SK-N-SH treated with all-trans-retinoic acid at 6 μM for 48 hours (cell line): ENCODE data around the gene CLEC4D.

Experiments
- ATAC-seq: fragments of 200-7000 bp; cut with Tn5 transposase; 3 replicates; pipeline ENCODE4 v1.9.1; 2020; ENCODE audit warnings: mild to moderate bottlenecking, moderate library complexity
- ARNTL ChIP-seq: fragments of 450-650 bp; formaldehyde crosslinking; IDR thresholded peaks from 2 replicates; pipeline ENCODE4 v1.5.0; 2020; ENCODE audit warnings: low read depth, mild to moderate bottlenecking, moderate library complexity, borderline replicate concordance
- BACH2 ChIP-seq: fragments of 250-450 bp; sonication (Bioruptor Pico); IDR thresholded peaks from 2 replicates; pipeline ENCODE4 v1.9.0; 2021; ENCODE audit warnings: mild to moderate bottlenecking, borderline replicate concordance
- ESRRG ChIP-seq: fragments of 250-450 bp; sonication (Bioruptor Pico); IDR thresholded peaks from 2 replicates; pipeline ENCODE4 v1.6.1; 2021; ENCODE audit warnings: mild to moderate bottlenecking
- GLIS3 ChIP-seq: fragments of 250-450 bp; sonication (Bioruptor Pico); IDR thresholded peaks from 2 replicates; pipeline ENCODE4 v1.5.0; 2020; ENCODE audit warnings: mild to moderate bottlenecking, moderate library complexity
- ISL1 ChIP-seq: fragments of 250-450 bp; sonication (Bioruptor Pico); IDR thresholded peaks from 2 replicates; pipeline ENCODE4 v2.1.2; 2022; ENCODE audit warnings: mild to moderate bottlenecking, moderate library complexity
- PPARA ChIP-seq: fragments of 250-450 bp; sonication (Bioruptor Pico); IDR thresholded peaks from 2 replicates; pipeline ENCODE4 v1.5.0; 2020; ENCODE audit warnings: mild to moderate bottlenecking, borderline replicate concordance
- RARB ChIP-seq: fragments of 250-450 bp; sonication (Bioruptor Pico); IDR thresholded peaks from 2 replicates; pipeline ENCODE4 v1.8.0; 2021; ENCODE audit warnings: mild to moderate bottlenecking, moderate library complexity
- SNAI2 ChIP-seq: fragments of 250-450 bp; sonication (Bioruptor Pico); IDR thresholded peaks from 2 replicates; pipeline ENCODE4 v1.5.0; 2020; ENCODE audit warnings: mild to moderate bottlenecking, moderate library complexity
- TCF4 ChIP-seq: fragments of 250-450 bp; sonication (Bioruptor Pico); IDR thresholded peaks from 2 replicates; pipeline ENCODE4 v1.8.0; 2021; ENCODE audit warnings: mild to moderate bottlenecking, moderate library complexity, borderline replicate concordance
- TOX ChIP-seq: fragments of 250-450 bp; sonication (Bioruptor Pico); IDR thresholded peaks from 2 replicates; pipeline ENCODE4 v1.8.0; 2021; ENCODE audit warnings: mild to moderate bottlenecking, moderate library complexity, borderline replicate concordance
- ZC3H10 ChIP-seq: fragments of 250-450 bp; sonication (Bioruptor Pico); IDR thresholded peaks from 2 replicates; pipeline ENCODE4 v1.5.1; 2021; ENCODE audit warnings: mild to moderate bottlenecking, moderate library complexity
- ZFP3 ChIP-seq: fragments of 250-450 bp; sonication (Bioruptor Pico); IDR thresholded peaks from 2 replicates; pipeline ENCODE4 v1.5.0; 2020; ENCODE audit warnings: mild to moderate bottlenecking, moderate library complexity
- ZFP30 ChIP-seq: fragments of 450-650 bp; formaldehyde crosslinking; IDR thresholded peaks from 2 replicates; pipeline ENCODE4 v1.5.0; 2022; ENCODE audit warnings: mild to moderate bottlenecking, moderate library complexity
- ZNF565 ChIP-seq: fragments of 450-650 bp; formaldehyde crosslinking; conservative IDR thresholded peaks from 2 replicates; pipeline ENCODE4 v1.5.0; 2020; ENCODE audit warnings: low read depth, mild to moderate bottlenecking, moderate library complexity
- ZNF8 ChIP-seq: fragments of 450-650 bp; formaldehyde crosslinking; IDR thresholded peaks from 2 replicates; pipeline ENCODE4 v1.5.0; 2020; ENCODE audit warnings: mild to moderate bottlenecking, moderate library complexity
- TF ChIP-seq, protein P1 (sequence below): fragments of 250-450 bp; sonication (Bioruptor Pico); IDR thresholded peaks from 2 replicates; pipeline ENCODE4 v1.5.1; 2021; ENCODE audit warnings: mild to moderate bottlenecking, moderate library complexity
- TF ChIP-seq, protein P2 (sequence below): fragments of 250-450 bp; sonication (Bioruptor Pico); IDR thresholded peaks from 2 replicates; pipeline ENCODE4 v1.5.0; 2020; ENCODE audit warnings: mild to moderate bottlenecking, moderate library complexity
- TF ChIP-seq, protein P3 (sequence below): fragments of 250-450 bp; sonication (Bioruptor Pico); IDR thresholded peaks from 2 replicates; pipeline ENCODE4 v1.8.0; 2021; ENCODE audit warnings: low read depth, mild to moderate bottlenecking, moderate library complexity, borderline replicate concordance
- TF ChIP-seq, protein P4 (sequence below): fragments of 250-450 bp; sonication (Bioruptor Pico); IDR thresholded peaks from 2 replicates; pipeline ENCODE4 v1.5.1; 2020; ENCODE audit warnings: low read depth, mild to moderate bottlenecking, moderate library complexity
- TF ChIP-seq, protein P5 (sequence below): fragments of 250-450 bp; sonication (Bioruptor Pico); IDR thresholded peaks from 2 replicates; pipeline ENCODE4 v1.8.0; 2020; ENCODE audit warnings: mild to moderate bottlenecking, moderate library complexity, borderline replicate concordance

Gene CLEC4D

DNA sequence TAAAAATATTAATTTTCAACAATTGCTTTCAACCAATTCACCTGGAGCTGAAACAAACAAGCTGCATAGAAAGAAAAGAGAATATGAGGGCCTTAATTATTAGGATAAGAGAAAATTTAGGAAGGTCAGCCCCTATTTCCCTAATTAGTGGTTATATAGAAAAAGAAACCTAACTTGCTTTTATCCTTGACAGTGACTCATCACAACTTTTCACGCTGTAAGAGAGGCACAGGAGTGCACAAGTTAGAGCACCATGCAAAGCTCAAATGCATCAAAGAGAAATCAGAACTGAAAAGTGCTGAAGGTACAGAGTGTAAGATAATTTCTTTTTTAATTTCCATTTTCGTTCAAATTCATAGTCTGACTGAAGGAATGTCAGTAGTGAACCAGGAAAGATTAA is 4.7 kb downstream of the CLEC4D start:
- TF ChIP-seq ZNF8 (CRISPR knock-in tag): no peak
- TF ChIP-seq, protein P1, sequence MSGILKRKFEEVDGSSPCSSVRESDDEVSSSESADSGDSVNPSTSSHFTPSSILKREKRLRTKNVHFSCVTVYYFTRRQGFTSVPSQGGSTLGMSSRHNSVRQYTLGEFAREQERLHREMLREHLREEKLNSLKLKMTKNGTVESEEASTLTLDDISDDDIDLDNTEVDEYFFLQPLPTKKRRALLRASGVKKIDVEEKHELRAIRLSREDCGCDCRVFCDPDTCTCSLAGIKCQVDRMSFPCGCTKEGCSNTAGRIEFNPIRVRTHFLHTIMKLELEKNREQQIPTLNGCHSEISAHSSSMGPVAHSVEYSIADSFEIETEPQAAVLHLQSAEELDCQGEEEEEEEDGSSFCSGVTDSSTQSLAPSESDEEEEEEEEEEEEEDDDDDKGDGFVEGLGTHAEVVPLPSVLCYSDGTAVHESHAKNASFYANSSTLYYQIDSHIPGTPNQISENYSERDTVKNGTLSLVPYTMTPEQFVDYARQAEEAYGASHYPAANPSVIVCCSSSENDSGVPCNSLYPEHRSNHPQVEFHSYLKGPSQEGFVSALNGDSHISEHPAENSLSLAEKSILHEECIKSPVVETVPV: no peak
- TF ChIP-seq, protein P2, sequence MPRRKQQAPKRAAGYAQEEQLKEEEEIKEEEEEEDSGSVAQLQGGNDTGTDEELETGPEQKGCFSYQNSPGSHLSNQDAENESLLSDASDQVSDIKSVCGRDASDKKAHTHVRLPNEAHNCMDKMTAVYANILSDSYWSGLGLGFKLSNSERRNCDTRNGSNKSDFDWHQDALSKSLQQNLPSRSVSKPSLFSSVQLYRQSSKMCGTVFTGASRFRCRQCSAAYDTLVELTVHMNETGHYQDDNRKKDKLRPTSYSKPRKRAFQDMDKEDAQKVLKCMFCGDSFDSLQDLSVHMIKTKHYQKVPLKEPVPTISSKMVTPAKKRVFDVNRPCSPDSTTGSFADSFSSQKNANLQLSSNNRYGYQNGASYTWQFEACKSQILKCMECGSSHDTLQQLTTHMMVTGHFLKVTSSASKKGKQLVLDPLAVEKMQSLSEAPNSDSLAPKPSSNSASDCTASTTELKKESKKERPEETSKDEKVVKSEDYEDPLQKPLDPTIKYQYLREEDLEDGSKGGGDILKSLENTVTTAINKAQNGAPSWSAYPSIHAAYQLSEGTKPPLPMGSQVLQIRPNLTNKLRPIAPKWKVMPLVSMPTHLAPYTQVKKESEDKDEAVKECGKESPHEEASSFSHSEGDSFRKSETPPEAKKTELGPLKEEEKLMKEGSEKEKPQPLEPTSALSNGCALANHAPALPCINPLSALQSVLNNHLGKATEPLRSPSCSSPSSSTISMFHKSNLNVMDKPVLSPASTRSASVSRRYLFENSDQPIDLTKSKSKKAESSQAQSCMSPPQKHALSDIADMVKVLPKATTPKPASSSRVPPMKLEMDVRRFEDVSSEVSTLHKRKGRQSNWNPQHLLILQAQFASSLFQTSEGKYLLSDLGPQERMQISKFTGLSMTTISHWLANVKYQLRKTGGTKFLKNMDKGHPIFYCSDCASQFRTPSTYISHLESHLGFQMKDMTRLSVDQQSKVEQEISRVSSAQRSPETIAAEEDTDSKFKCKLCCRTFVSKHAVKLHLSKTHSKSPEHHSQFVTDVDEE (CRISPR knock-in tag): no peak
- no peak for TF ChIP-seq RARB (CRISPR knock-in tag)
- TF ChIP-seq GLIS3 (CRISPR knock-in tag): no peak
- no peak for TF ChIP-seq ZNF565 (CRISPR knock-in tag)
- no peak for TF ChIP-seq ESRRG (CRISPR knock-in tag)
- TF ChIP-seq ZC3H10: no peak
- no peak for TF ChIP-seq ZFP30
- no peak for TF ChIP-seq TOX (CRISPR knock-in tag)
- TF ChIP-seq, protein P3, sequence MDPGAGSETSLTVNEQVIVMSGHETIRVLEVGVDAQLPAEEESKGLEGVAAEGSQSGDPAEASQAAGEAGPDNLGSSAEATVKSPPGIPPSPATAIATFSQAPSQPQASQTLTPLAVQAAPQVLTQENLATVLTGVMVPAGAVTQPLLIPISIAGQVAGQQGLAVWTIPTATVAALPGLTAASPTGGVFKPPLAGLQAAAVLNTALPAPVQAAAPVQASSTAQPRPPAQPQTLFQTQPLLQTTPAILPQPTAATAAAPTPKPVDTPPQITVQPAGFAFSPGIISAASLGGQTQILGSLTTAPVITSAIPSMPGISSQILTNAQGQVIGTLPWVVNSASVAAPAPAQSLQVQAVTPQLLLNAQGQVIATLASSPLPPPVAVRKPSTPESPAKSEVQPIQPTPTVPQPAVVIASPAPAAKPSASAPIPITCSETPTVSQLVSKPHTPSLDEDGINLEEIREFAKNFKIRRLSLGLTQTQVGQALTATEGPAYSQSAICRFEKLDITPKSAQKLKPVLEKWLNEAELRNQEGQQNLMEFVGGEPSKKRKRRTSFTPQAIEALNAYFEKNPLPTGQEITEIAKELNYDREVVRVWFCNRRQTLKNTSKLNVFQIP (CRISPR knock-in tag): no peak
- TF ChIP-seq, protein P4, sequence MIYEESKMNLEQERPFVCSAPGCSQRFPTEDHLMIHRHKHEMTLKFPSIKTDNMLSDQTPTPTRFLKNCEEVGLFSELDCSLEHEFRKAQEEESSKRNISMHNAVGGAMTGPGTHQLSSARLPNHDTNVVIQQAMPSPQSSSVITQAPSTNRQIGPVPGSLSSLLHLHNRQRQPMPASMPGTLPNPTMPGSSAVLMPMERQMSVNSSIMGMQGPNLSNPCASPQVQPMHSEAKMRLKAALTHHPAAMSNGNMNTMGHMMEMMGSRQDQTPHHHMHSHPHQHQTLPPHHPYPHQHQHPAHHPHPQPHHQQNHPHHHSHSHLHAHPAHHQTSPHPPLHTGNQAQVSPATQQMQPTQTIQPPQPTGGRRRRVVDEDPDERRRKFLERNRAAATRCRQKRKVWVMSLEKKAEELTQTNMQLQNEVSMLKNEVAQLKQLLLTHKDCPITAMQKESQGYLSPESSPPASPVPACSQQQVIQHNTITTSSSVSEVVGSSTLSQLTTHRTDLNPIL (CRISPR knock-in tag): no peak
- TF ChIP-seq, protein P5, sequence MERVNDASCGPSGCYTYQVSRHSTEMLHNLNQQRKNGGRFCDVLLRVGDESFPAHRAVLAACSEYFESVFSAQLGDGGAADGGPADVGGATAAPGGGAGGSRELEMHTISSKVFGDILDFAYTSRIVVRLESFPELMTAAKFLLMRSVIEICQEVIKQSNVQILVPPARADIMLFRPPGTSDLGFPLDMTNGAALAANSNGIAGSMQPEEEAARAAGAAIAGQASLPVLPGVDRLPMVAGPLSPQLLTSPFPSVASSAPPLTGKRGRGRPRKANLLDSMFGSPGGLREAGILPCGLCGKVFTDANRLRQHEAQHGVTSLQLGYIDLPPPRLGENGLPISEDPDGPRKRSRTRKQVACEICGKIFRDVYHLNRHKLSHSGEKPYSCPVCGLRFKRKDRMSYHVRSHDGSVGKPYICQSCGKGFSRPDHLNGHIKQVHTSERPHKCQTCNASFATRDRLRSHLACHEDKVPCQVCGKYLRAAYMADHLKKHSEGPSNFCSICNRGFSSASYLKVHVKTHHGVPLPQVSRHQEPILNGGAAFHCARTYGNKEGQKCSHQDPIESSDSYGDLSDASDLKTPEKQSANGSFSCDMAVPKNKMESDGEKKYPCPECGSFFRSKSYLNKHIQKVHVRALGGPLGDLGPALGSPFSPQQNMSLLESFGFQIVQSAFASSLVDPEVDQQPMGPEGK (CRISPR knock-in tag): no peak
- no peak for TF ChIP-seq SNAI2 (CRISPR knock-in tag)
- no peak for TF ChIP-seq PPARA
- no peak for TF ChIP-seq ARNTL (CRISPR knock-in tag)
- TF ChIP-seq ISL1 (CRISPR knock-in tag): no peak
- TF ChIP-seq TCF4 (CRISPR knock-in tag): no peak
- no peak for TF ChIP-seq BACH2 (CRISPR knock-in tag)
- ATAC-seq: no peak

DNA sequence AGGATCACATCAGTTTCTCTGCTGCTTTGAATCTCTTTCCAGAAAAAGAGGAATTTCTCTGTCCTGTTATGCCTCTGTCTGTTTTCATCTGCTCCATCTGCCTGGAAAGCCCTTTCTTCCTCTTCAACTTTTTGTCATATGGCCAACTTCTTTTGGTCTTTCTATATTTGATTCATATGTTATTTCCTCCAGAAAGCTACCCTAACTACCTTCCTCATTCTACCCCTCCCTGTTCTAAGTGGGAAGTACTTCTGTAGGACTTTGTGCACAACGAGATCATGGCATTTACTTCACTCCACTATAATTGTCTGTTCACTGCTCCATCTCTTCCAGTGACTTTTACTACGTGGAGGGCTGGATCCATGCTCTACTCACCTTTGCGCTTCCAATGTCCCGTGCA is 5.9 kb downstream of the CLEC4D start:
- no peak for ATAC-seq
- TF ChIP-seq, protein P4 (CRISPR knock-in tag): no peak
- no peak for TF ChIP-seq ZNF8 (CRISPR knock-in tag)
- no peak for TF ChIP-seq ZC3H10
- TF ChIP-seq ZFP3 (CRISPR knock-in tag): no peak
- TF ChIP-seq ZFP30: no peak
- TF ChIP-seq, protein P1: no peak
